Measurements from ENCODE around the gene SPRR1A.

The SPRR1A gene

GRCh38 chr1:153001382-153001781 lies 17.5 kb downstream of the SPRR1A start, which contains the start of gene SPRR3:
SPRR3 (plus strand) TSS chr1:153001749; CDS start chr1:153003021, 1,272 bp downstream.
- TF ChIP-seq, protein P1, sequence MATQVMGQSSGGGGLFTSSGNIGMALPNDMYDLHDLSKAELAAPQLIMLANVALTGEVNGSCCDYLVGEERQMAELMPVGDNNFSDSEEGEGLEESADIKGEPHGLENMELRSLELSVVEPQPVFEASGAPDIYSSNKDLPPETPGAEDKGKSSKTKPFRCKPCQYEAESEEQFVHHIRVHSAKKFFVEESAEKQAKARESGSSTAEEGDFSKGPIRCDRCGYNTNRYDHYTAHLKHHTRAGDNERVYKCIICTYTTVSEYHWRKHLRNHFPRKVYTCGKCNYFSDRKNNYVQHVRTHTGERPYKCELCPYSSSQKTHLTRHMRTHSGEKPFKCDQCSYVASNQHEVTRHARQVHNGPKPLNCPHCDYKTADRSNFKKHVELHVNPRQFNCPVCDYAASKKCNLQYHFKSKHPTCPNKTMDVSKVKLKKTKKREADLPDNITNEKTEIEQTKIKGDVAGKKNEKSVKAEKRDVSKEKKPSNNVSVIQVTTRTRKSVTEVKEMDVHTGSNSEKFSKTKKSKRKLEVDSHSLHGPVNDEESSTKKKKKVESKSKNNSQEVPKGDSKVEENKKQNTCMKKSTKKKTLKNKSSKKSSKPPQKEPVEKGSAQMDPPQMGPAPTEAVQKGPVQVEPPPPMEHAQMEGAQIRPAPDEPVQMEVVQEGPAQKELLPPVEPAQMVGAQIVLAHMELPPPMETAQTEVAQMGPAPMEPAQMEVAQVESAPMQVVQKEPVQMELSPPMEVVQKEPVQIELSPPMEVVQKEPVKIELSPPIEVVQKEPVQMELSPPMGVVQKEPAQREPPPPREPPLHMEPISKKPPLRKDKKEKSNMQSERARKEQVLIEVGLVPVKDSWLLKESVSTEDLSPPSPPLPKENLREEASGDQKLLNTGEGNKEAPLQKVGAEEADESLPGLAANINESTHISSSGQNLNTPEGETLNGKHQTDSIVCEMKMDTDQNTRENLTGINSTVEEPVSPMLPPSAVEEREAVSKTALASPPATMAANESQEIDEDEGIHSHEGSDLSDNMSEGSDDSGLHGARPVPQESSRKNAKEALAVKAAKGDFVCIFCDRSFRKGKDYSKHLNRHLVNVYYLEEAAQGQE (IDR thresholded peaks at IDR 0.05; ENCODE audit: insufficient read depth in 1 of 2, low read depth in 2 of 2, low read length in 2 of 2): no peak
- TF ChIP-seq TAF1 (IDR thresholded peaks at IDR 0.05; ENCODE audit: borderline replicate concordance, insufficient read depth, low read length) (no peak), FOXP2 (optimal IDR thresholded peaks at IDR 0.05; ENCODE audit: borderline replicate concordance, extremely low read depth, extremely low read length, insufficient read depth) (no peak)

DNA sequence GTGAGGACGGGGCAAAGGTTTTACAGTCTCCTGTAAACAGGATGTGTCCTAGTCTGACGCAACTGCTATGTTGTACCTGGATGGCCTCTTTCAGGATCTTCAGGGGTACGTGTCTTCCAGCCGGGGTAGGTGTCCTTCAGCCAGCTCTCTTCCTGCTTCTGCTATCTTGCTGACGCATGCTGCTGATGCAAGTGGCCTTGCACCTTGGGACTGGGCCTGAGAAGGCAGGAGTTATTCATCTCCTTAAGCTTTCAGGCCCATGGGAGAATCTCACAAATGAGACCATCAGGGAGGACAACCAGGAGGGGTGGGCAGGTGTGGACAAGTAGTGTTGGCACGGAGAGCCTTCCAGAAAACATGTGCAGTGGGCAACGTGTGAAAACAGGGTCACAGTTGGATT lies 39.2 kb downstream of the SPRR1A start:
- TF ChIP-seq POLR2AphosphoS5 (IDR thresholded peaks at IDR 0.05; ENCODE audit: low read depth, low read length): no peak
- TF ChIP-seq FOXP2 (optimal IDR thresholded peaks at IDR 0.05; ENCODE audit: borderline replicate concordance, extremely low read depth, extremely low read length, insufficient read depth): no peak
- TF ChIP-seq TAF1 (IDR thresholded peaks at IDR 0.05; ENCODE audit: borderline replicate concordance, insufficient read depth, low read length): no peak
- no peak for TF ChIP-seq SIN3A (IDR thresholded peaks at IDR 0.05; ENCODE audit: borderline replicate concordance, insufficient read depth, low read length)
- TF ChIP-seq, protein P1 (IDR thresholded peaks at IDR 0.05; ENCODE audit: insufficient read depth in 1 of 2, low read depth in 2 of 2, low read length in 2 of 2): no peak

DNA sequence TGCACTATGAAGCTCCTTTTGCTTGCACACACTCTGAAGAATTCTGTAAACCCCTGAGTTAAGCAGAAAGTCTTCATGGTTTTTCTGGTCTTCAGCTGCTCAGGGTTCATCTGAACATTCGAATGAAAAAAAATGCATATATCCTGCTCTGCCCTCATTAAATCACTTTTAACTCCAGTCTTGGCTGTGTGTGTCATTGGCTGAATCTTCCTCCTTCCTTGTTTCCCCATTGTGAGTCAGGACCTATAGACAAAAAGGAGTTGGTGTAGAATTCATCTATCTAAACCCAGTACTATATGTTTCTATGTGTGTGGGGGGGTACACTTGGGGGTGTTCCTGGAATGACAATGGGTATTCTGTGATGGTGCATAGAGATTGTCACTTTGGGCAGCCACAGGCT lies 40.5 kb downstream of the SPRR1A start:
- no peak for TF ChIP-seq FOXP2 (optimal IDR thresholded peaks at IDR 0.05; ENCODE audit: borderline replicate concordance, extremely low read depth, extremely low read length, insufficient read depth)
- TF ChIP-seq SIN3A (IDR thresholded peaks at IDR 0.05; ENCODE audit: borderline replicate concordance, insufficient read depth, low read length): no peak
- no peak for TF ChIP-seq POLR2AphosphoS5 (IDR thresholded peaks at IDR 0.05; ENCODE audit: low read depth, low read length)
- TF ChIP-seq, protein P1 (IDR thresholded peaks at IDR 0.05; ENCODE audit: insufficient read depth in 1 of 2, low read depth in 2 of 2, low read length in 2 of 2): no peak
- no peak for TF ChIP-seq TAF1 (IDR thresholded peaks at IDR 0.05; ENCODE audit: borderline replicate concordance, insufficient read depth, low read length)

DNA sequence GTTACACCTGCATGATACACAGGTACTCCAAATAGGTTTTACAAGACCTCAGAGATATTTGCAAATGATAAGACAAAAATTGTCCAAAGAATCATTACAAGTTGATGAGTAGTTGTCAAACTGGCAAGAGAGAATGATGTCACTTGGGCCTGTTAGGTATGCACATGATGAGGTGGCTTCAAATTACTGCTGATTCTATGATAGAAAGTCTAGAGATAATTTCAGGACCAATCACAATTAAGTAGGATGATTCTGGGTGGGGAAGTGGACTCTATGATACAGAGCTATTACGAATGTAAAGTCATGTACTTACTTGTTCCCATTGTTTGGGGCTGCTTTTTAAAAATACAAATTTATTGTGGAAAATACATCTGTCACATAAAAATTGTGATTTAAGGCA lies 41.9 kb downstream of the SPRR1A start:
- no peak for TF ChIP-seq POLR2AphosphoS5 (IDR thresholded peaks at IDR 0.05; ENCODE audit: low read depth, low read length)
- TF ChIP-seq, protein P1 (IDR thresholded peaks at IDR 0.05; ENCODE audit: insufficient read depth in 1 of 2, low read depth in 2 of 2, low read length in 2 of 2): no peak
- no peak for TF ChIP-seq SIN3A (IDR thresholded peaks at IDR 0.05; ENCODE audit: borderline replicate concordance, insufficient read depth, low read length)
- TF ChIP-seq TAF1 (IDR thresholded peaks at IDR 0.05; ENCODE audit: borderline replicate concordance, insufficient read depth, low read length): no peak
- TF ChIP-seq FOXP2 (optimal IDR thresholded peaks at IDR 0.05; ENCODE audit: borderline replicate concordance, extremely low read depth, extremely low read length, insufficient read depth): no peak

- TF ChIP-seq SIN3A (IDR thresholded peaks at IDR 0.05; ENCODE audit: borderline replicate concordance, insufficient read depth, low read length): no peak
- no peak for TF ChIP-seq POLR2AphosphoS5 (IDR thresholded peaks at IDR 0.05; ENCODE audit: low read depth, low read length)
Measured at GRCh38 chr1:153028766-153029165, 44.9 kb downstream of the SPRR1A start.

Data from PFSK-1 (cell line).